ENCODE results near the gene UAP1L1. TPM values are rescaled to one million over a fixed set of nuclear protein-coding genes. Genes with fewer than 3 reads are reported as not detected.
A peak's percentile ranks its signal among the peaks of the same experiment; 100 is the strongest.

UAP1L1 gene
- total RNA-seq, 1 donor from 2014 or later: 2.9 TPM

DNA sequence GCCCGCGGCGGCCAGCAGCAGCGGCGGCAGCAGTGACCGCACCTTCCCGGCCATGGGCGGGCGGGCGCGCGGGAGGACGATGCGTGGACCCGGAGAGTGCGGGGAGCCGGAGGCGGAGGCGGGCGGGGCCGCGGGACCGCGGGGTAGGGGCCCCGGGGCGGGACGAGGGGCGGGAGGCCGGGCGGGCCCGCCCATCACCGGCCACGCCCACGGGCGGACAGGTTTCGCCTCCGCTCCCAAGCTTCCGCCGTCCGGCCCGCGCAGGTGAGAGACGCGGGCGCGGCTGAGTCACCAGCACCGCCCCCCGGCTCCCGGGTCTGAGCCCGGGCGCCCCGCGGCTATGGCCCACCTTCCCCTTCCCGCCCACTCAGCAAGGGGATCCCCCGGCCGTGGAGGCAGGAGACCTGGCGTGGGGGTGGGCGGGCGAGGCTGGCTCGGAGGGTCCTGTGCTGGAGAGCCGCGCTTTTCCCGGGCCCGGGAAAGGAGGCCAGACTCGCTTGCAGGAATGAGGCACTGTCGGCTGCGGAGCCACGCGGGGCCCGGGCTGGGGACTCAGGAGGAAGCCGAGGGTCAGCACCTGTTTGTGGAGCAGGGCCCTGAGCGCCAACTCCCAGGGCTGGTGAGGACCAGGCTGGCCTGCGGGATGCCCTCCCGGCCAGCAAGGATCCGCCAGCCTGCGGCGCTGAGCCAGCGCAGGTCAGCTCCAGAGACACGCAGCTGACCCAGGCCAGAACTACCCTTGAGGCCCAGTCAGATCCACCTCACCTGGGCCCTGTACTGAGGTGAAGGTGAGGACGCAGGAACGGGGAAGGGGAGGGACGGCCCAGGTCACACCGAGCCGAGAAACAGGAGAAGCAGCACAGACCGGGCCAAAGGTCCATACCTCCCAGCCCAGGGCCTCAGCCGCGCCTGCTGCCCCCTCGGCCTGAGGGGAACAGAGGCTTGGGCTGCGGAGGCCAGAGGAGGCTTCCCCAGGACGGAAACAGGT is 23.1 kb upstream of the UAP1L1 start, which contains the start of gene ENTPD2:
Gene ENTPD2 (minus strand): TSS at position 118 of the 988 bp plus-strand sequence. CDS start 64 bp downstream, at position 54.
- Mint-ChIP-seq H3K9me3 (no peaks in the 10 kb centered on the region), H3K36me3 (ENCODE audit: low read depth) (no peaks in the 10 kb centered on the region), H3K27ac (ENCODE audit: unreplicated experiment) (no peak within 1 kb of the TSS), H3K4me1 (no peaks in the 10 kb centered on the region), H3K27me3 (ENCODE audit: low read depth) (peaks cover 84% of the 10 kb centered on the region), H3K4me3 (no peak within 1 kb of the TSS)
- TF ChIP-seq, protein P1, sequence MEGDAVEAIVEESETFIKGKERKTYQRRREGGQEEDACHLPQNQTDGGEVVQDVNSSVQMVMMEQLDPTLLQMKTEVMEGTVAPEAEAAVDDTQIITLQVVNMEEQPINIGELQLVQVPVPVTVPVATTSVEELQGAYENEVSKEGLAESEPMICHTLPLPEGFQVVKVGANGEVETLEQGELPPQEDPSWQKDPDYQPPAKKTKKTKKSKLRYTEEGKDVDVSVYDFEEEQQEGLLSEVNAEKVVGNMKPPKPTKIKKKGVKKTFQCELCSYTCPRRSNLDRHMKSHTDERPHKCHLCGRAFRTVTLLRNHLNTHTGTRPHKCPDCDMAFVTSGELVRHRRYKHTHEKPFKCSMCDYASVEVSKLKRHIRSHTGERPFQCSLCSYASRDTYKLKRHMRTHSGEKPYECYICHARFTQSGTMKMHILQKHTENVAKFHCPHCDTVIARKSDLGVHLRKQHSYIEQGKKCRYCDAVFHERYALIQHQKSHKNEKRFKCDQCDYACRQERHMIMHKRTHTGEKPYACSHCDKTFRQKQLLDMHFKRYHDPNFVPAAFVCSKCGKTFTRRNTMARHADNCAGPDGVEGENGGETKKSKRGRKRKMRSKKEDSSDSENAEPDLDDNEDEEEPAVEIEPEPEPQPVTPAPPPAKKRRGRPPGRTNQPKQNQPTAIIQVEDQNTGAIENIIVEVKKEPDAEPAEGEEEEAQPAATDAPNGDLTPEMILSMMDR (conservative IDR thresholded peaks at IDR 0.05): no peak
- no peak for DNase-seq (ENCODE audit: low read depth, low spot score)

DNA sequence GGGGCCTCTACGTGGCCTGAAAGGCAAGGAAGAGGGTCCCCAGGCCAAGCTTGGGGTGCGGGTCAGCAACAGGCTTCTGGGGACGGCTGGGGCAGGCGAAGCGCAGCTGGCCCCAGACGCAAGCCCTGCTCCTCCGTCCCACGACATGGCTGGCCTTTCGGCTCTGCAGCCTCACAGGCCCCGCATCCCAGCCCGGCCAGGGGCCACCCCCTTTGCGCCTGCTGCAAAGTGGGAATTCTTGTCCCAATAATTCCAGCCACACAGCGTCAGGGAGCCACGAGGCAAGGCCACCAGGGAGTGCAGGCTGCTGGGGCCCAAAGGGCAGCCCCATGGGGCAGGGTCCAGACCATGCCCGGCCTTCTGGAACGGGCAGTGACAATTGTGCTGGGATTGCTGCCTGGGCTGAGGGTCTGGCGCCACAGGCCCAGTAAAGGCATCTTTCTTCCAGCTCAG is 22.4 kb upstream of the UAP1L1 start:
- H3K4me3 Mint-ChIP-seq: no peak overlapping the region
- H3K4me1 Mint-ChIP-seq: no peaks in the 10 kb centered on the region
- no peaks in the 10 kb centered on the region for H3K36me3 Mint-ChIP-seq (ENCODE audit: low read depth)
- peaks cover 76% of the 10 kb centered on the region for H3K27me3 Mint-ChIP-seq (ENCODE audit: low read depth)
- no peaks in the 10 kb centered on the region for H3K9me3 Mint-ChIP-seq
- no peak overlapping the region for H3K27ac Mint-ChIP-seq (ENCODE audit: unreplicated experiment)
- DNase-seq (ENCODE audit: low read depth, low spot score): no peak
- TF ChIP-seq, protein P1 (conservative IDR thresholded peaks at IDR 0.05): no peak

DNA sequence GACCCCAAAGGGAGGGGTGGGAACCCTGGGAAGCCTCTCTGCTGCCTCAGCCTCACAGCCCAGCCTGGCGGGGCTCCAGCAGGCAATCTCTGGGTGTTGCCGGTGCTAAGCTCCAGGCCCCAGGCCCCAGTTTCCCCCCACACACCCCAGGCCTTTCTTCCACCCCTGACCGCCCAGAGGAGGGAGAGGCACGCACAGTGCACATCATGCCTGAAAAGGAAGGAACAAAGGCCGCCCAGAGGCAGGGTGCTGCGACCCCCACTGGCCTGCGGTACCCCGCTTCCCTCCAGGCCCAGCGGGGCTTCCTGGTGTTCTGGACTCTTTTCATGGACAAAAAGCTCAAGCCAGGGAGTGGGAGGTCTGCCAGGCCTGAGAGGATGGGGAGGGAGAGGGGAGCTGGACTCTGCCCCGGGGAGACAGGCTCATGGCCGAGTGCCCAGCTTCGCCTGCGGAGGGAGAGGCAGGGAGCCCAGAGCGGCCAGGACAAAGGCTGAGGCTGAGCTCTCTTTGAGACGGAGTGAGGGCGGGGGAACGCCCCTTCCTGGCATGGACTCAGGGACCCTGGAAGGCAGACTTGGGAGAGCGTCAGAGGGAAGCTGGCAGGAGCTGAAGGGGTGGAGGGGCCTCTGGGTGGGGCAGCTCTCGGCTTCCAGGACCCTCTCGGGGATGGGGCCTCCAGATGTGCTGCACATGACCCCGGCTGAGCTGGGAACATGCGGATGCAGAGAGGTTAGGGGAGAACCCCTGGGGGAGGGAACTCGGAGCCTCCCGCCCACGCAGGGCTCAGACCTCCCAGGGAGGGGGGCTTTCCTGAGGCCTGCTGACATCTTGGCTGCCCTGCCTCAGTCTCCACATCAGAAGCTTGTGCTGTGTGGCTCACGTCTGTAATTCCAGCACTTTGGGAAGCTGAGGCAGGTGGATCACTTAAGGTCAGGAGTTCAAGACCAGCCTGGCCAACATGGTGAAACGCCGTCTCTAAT is 21.6 kb upstream of the UAP1L1 start:
- no peaks in the 10 kb centered on the region for H3K4me1 Mint-ChIP-seq
- peak overlapping the region; percentile 27 for H3K27ac Mint-ChIP-seq (ENCODE audit: unreplicated experiment)
- no peaks in the 10 kb centered on the region for H3K36me3 Mint-ChIP-seq (ENCODE audit: low read depth)
- TF ChIP-seq, protein P1 (conservative IDR thresholded peaks at IDR 0.05): no peak
- peaks cover 72% of the 10 kb centered on the region for H3K27me3 Mint-ChIP-seq (ENCODE audit: low read depth)
- DNase-seq (ENCODE audit: low read depth, low spot score): no peak
- H3K9me3 Mint-ChIP-seq: no peaks in the 10 kb centered on the region
- no peak overlapping the region for H3K4me3 Mint-ChIP-seq

DNA sequence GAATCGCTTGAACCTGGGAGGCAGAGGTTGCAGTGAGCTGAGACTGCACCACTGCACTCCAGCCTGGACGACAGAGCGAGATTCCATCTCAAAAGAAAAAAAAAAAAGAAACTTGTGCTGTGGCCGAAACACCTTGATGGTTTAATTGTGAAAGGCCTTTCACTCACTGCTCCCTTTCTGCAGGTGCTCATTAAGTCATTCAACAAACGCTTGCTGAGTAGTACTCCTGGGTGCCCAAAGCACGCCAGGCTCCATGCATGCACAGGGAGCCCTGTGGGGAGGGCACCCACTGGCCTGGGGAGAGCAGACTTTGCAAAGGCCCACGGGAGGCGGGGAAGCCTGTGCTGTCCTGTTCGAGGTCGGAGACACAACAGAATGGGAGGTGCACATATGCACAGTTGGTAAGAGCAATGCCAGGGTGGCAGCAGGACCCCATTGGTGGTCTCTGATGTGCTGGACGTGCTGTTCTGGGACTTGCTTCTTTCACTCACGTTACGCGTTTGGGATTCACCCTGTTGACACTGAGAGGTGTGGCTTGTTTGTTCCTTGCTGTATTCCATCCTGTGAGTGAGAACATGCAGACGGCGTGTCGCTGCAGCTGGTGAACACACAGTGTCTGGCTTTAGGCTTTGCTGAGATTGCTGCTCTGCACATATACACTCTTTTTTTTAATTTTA is 20.4 kb upstream of the UAP1L1 start:
- no peaks in the 10 kb centered on the region for H3K9me3 Mint-ChIP-seq
- TF ChIP-seq, protein P1 (conservative IDR thresholded peaks at IDR 0.05): no peak
- no peak for DNase-seq (ENCODE audit: low read depth, low spot score)
- H3K36me3 Mint-ChIP-seq (ENCODE audit: low read depth): no peaks in the 10 kb centered on the region
- no peaks in the 10 kb centered on the region for H3K4me1 Mint-ChIP-seq
- no peak overlapping the region for H3K4me3 Mint-ChIP-seq
- peaks cover 64% of the 10 kb centered on the region for H3K27me3 Mint-ChIP-seq (ENCODE audit: low read depth)
- H3K27ac Mint-ChIP-seq (ENCODE audit: unreplicated experiment): no peak overlapping the region

DNA sequence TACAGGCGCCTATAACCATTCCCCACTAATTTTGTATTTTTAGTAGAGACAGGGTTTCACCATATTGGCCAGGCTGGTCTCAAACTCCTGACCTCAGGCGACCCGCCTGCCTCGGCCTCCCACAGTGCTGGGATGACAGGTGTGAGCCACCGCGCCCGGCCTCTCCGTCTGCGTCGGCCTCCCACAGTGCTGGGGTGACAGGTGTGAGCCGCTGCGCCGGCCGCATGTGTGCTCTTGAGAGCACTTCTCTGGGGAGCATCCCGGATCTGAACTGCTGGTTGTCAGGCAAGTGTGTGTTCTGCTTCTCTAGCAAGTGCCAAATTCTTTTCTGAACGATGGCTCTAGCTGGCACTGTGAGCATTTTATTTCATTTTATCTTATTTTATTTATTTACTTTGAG is 19.8 kb upstream of the UAP1L1 start:
- Mint-ChIP-seq H3K27ac (ENCODE audit: unreplicated experiment) (no peak overlapping the region), H3K27me3 (ENCODE audit: low read depth) (peaks cover 57% of the 10 kb centered on the region), H3K4me3 (no peak overlapping the region), H3K4me1 (no peaks in the 10 kb centered on the region), H3K36me3 (ENCODE audit: low read depth) (no peaks in the 10 kb centered on the region), H3K9me3 (no peaks in the 10 kb centered on the region)
- no peak for DNase-seq (ENCODE audit: low read depth, low spot score)
- TF ChIP-seq, protein P1 (conservative IDR thresholded peaks at IDR 0.05): no peak
